ENCODE measurements around the gene COBL.

GRCh38 chr7:51259766-51260165, 56.8 kb downstream of the COBL start:
- TF ChIP-seq POLR2AphosphoS5 (IDR thresholded peaks at IDR 0.05) (no peak), CTCF (IDR thresholded peaks at IDR 0.05) (no peak), POLR2A (IDR thresholded peaks at IDR 0.05) (no peak)

All from suprapubic skin (tissue), 4 donors.